H9 (cell line): ENCODE measurements around the gene SOX30. TPM values are rescaled to one million over a fixed set of nuclear protein-coding genes. Genes with fewer than 3 reads are reported as not detected.

Experiments used
- DNase-seq: peaks from one replicate; pipeline ENCODE4 v3.0.0-alpha.2; 2017
- H2AFZ ChIP-seq: one replicate; pipeline ENCODE4 v1.6.1; 2013; ENCODE audit warnings: mild to moderate bottlenecking, low read length, control low read depth, moderate library complexity
- H2AK5ac ChIP-seq: 2 replicates; pipeline ENCODE4 v1.6.1; 2013; ENCODE audit warnings: low read length, control low read depth, mixed read lengths; ENCODE audit not compliant: insufficient read length
- H2BK120ac ChIP-seq: one replicate; pipeline ENCODE4 v1.6.1; 2013; ENCODE audit warnings: low read depth, mild to moderate bottlenecking, low read length, control low read depth, inconsistent platforms; ENCODE audit not compliant: poor library complexity, severe bottlenecking
- H2BK12ac ChIP-seq: 2 replicates; pipeline ENCODE4 v1.6.1; 2013; ENCODE audit warnings: low read length, control low read depth, mixed read lengths, low read depth; ENCODE audit not compliant: insufficient read length
- H2BK15ac ChIP-seq: 2 replicates; pipeline ENCODE4 v1.6.1; 2013; ENCODE audit warnings: low read depth, low read length, control low read depth
- H2BK20ac ChIP-seq: one replicate; pipeline ENCODE4 v1.6.1; 2013; ENCODE audit warnings: low read depth, mild to moderate bottlenecking, low read length, control low read depth, inconsistent platforms; ENCODE audit not compliant: poor library complexity, severe bottlenecking
- H2BK5ac ChIP-seq: 2 replicates; pipeline ENCODE4 v1.6.1; 2013; ENCODE audit warnings: low read length, control low read depth, mixed read lengths; ENCODE audit not compliant: insufficient read length
- H3K14ac ChIP-seq: 2 replicates; pipeline ENCODE4 v1.6.1; 2013; ENCODE audit warnings: low read length, control low read depth; ENCODE audit not compliant: insufficient read depth
- H3K18ac ChIP-seq: 2 replicates; pipeline ENCODE4 v1.6.1; 2013; ENCODE audit warnings: low read depth, mild to moderate bottlenecking, mixed read lengths, low read length, control low read depth; ENCODE audit not compliant: insufficient read length
- H3K23ac ChIP-seq: 2 replicates; pipeline ENCODE4 v1.6.1; 2013; ENCODE audit warnings: low read length, control low read depth, mixed read lengths, low read depth; ENCODE audit not compliant: insufficient read length
- H3K23me2 ChIP-seq: 2 replicates; pipeline ENCODE4 v1.6.1; 2013; ENCODE audit warnings: low read depth, mild to moderate bottlenecking, mixed read lengths, low read length, control low read depth; ENCODE audit not compliant: insufficient read length, poor library complexity, severe bottlenecking
- H3K27ac ChIP-seq: 2 replicates; pipeline ENCODE4 v1.5.1; 2013; ENCODE audit warnings: low read length, control low read depth, mixed read lengths, low read depth; ENCODE audit not compliant: insufficient read length
- H3K27me3 ChIP-seq: 2 replicates; pipeline ENCODE4 v1.6.1; 2013; ENCODE audit warnings: low read length, control low read depth, inconsistent platforms; ENCODE audit not compliant: insufficient read depth
- H3K4ac ChIP-seq: 2 replicates; pipeline ENCODE4 v1.6.1; 2013; ENCODE audit warnings: low read depth, mild to moderate bottlenecking, control low read depth, inconsistent platforms, low read length, moderate library complexity
- H3K4me1 ChIP-seq: 2 replicates; pipeline ENCODE4 v1.6.1; 2013; ENCODE audit warnings: low read length, control low read depth, inconsistent platforms; ENCODE audit not compliant: insufficient read depth
- H3K4me2 ChIP-seq: 2 replicates; pipeline ENCODE4 v1.6.1; 2013; ENCODE audit warnings: low read length, control low read depth, mixed read lengths; ENCODE audit not compliant: insufficient read length, insufficient read depth
- H3K56ac ChIP-seq: 2 replicates; pipeline ENCODE4 v1.6.1; 2013; ENCODE audit warnings: low read depth, mild to moderate bottlenecking, mixed read lengths, low read length, control low read depth; ENCODE audit not compliant: insufficient read length
- H3K79me1 ChIP-seq: 2 replicates; pipeline ENCODE4 v1.6.1; 2013; ENCODE audit warnings: low read depth, mild to moderate bottlenecking, moderate library complexity, low read length, control low read depth, inconsistent platforms; ENCODE audit not compliant: insufficient read depth, poor library complexity, severe bottlenecking
- H3K79me2 ChIP-seq: 2 replicates; pipeline ENCODE4 v1.6.1; 2013; ENCODE audit warnings: low read length, control low read depth, inconsistent platforms; ENCODE audit not compliant: insufficient read depth
- H3K9ac ChIP-seq: 2 replicates; pipeline ENCODE4 v1.6.1; 2013; ENCODE audit warnings: low read length, control low read depth, mixed read lengths; ENCODE audit not compliant: insufficient read length; ENCODE audit errors: extremely low read depth
- H3K9me3 ChIP-seq: one replicate; pipeline ENCODE4 v1.6.1; 2013; ENCODE audit warnings: low read depth, low read length, inconsistent platforms; ENCODE audit not compliant: control insufficient read depth
- H3T11ph ChIP-seq: one replicate; pipeline ENCODE4 v1.6.1; 2013; ENCODE audit warnings: mild to moderate bottlenecking, low read length, control low read depth, inconsistent platforms
- H4K20me1 ChIP-seq: one replicate; pipeline ENCODE4 v1.6.1; 2013; ENCODE audit not compliant: control insufficient read depth, insufficient read length, insufficient read depth
- H4K5ac ChIP-seq: 2 replicates; pipeline ENCODE4 v1.6.1; 2013; ENCODE audit warnings: low read depth, mild to moderate bottlenecking, mixed read lengths, low read length, control low read depth; ENCODE audit not compliant: insufficient read length
- H4K8ac ChIP-seq: replicated peaks from 2 replicates; pipeline ENCODE4 v1.6.1; 2013; ENCODE audit warnings: low read length, control low read depth, mixed read lengths, low read depth; ENCODE audit not compliant: insufficient read length
- H4K91ac ChIP-seq: 2 replicates; pipeline ENCODE4 v1.6.1; 2013; ENCODE audit warnings: low read depth, mild to moderate bottlenecking, moderate library complexity, mixed read lengths, low read length, control low read depth; ENCODE audit not compliant: insufficient read length
- H3K27ac Mint-ChIP-seq, 3 experiments: 2 replicates in 2 of 3; 3 replicates in 1 of 3; pipeline ENCODE4 v1.8.0; 2020 to 2021; ENCODE audit warnings: mixed read lengths in 3 of 3, mild to moderate bottlenecking in 1 of 3, moderate library complexity in 1 of 3
- H3K27me3 Mint-ChIP-seq: 2 replicates; pipeline ENCODE4 v1.8.0; 2021; ENCODE audit warnings: low read depth, mild to moderate bottlenecking, moderate library complexity, mixed read lengths
- H3K36me3 Mint-ChIP-seq, 3 experiments: 2 replicates in 2 of 3; 3 replicates in 1 of 3; pipeline ENCODE4 v1.8.0; 2020 to 2021; ENCODE audit warnings: low read depth in 3 of 3, mixed read lengths in 3 of 3; ENCODE audit not compliant: insufficient read depth in 1 of 3
- H3K4me1 Mint-ChIP-seq, 2 experiments: 2 replicates each; pipeline ENCODE4 v1.8.0; 2020; ENCODE audit warnings: mixed read lengths in 2 of 2
- H3K4me3 Mint-ChIP-seq, 2 experiments: 2 replicates in 1 of 2; 3 replicates in 1 of 2; pipeline ENCODE4 v1.8.0; 2020 to 2021; ENCODE audit warnings: mild to moderate bottlenecking in 2 of 2, mixed read lengths in 2 of 2, moderate library complexity in 1 of 2
- H3K9me3 Mint-ChIP-seq, 2 experiments: 2 replicates in 1 of 2; 3 replicates in 1 of 2; pipeline ENCODE4 v1.8.0; 2020; ENCODE audit warnings: mild to moderate bottlenecking in 2 of 2, mixed read lengths in 2 of 2, moderate library complexity in 1 of 2
- CTCF ChIP-seq: fragments of 200-600 bp; sonication (generic); conservative IDR thresholded peaks from 3 replicates; pipeline ENCODE4 v1.8.0; 2021; ENCODE audit warnings: antibody characterized with exemption, mild to moderate bottlenecking
- total RNA-seq: library from RNA; stranded (reverse); gene quantifications from 2 replicates; pipeline ENCODE4 v1.2.1, GENCODE V29; 2021

The SOX30 gene
- total RNA-seq, 1 experiment from 2014 or later = not detected

- H2BK20ac ChIP-seq = no peak overlapping the region
- H3K18ac ChIP-seq = no peak overlapping the region
- H3T11ph ChIP-seq = no peak overlapping the region
- H3K27ac ChIP-seq = no peak overlapping the region
- Mint-ChIP-seq H3K4me1 (no peaks in the 10 kb centered on the region), H3K9me3 (peaks cover 3% of the 10 kb centered on the region in 2 experiments; a peak in 2 of 5 replicates), H3K36me3 (peaks cover 0 to 6% (median 0%) of the 10 kb centered on the region in 3 experiments; a peak in 2 of 7 replicates), H3K4me3 (no peak overlapping the region), H3K27ac (no peak overlapping the region), H3K27me3 (no peaks in the 10 kb centered on the region)
- no peak overlapping the region for H3K23ac ChIP-seq
- no peak overlapping the region for H4K91ac ChIP-seq
- H3K9me3 ChIP-seq = no peaks in the 10 kb centered on the region
- no peaks in the 10 kb centered on the region for H4K20me1 ChIP-seq
- no peak overlapping the region for H2AK5ac ChIP-seq
- no peaks in the 10 kb centered on the region for H3K4me1 ChIP-seq
- no peak overlapping the region for H3K56ac ChIP-seq
- H2BK120ac ChIP-seq = no peak overlapping the region
- no peak for DNase-seq
- no peak overlapping the region for H3K9ac ChIP-seq
- no peak overlapping the region for H2BK15ac ChIP-seq
- no peaks in the 10 kb centered on the region for H3K23me2 ChIP-seq
- H3K4me2 ChIP-seq = no peak overlapping the region
- H2BK5ac ChIP-seq = no peak overlapping the region
- H2BK12ac ChIP-seq = no peak overlapping the region
- no peaks in the 10 kb centered on the region for H3K27me3 ChIP-seq
- H4K5ac ChIP-seq = no peak overlapping the region
- TF ChIP-seq CTCF = no peak
- no peaks in the 10 kb centered on the region for H3K79me2 ChIP-seq
- no peak overlapping the region for H4K8ac ChIP-seq
- no peak overlapping the region for H3K4ac ChIP-seq
- H3K79me1 ChIP-seq = no peaks in the 10 kb centered on the region
- no peak overlapping the region for H2AFZ ChIP-seq
- H3K14ac ChIP-seq = no peak overlapping the region
Measured at GRCh38 chr5:157590478-157590877, 61.8 kb downstream of the SOX30 start.
